Colonic mucosa (tissue), 4 donors: ENCODE measurements around the gene MCU. TPM values are rescaled to one million over a fixed set of nuclear protein-coding genes. Genes with fewer than 3 reads are reported as not detected.

Experiments used
- DNase-seq: peaks from one replicate; pipeline ENCODE4 v3.0.0-alpha.2; 2020
- H3K27ac ChIP-seq: fragments of 200-600 bp; one replicate; pipeline ENCODE4 v1.8.0; 2021
- H3K27me3 ChIP-seq: fragments of 200-600 bp; one replicate; pipeline ENCODE4 v1.8.0; 2021
- H3K36me3 ChIP-seq: fragments of 200-600 bp; one replicate; pipeline ENCODE4 v1.8.0; 2021
- H3K4me1 ChIP-seq: fragments of 200-600 bp; one replicate; pipeline ENCODE4 v1.8.0; 2021; ENCODE audit warnings: mild to moderate bottlenecking
- H3K4me3 ChIP-seq: fragments of 200-600 bp; one replicate; pipeline ENCODE4 v1.8.0; 2021
- H3K9ac ChIP-seq, 2 donors: one replicate each; pipeline ENCODE4 v1.7.0; 2013; ENCODE audit warnings: control low read depth in 2 of 2, low read depth in 2 of 2, low read length in 2 of 2
- H3K9me3 ChIP-seq: fragments of 200-600 bp; one replicate; pipeline ENCODE4 v1.8.0; 2021
- intact Hi-C: fragments of 100-400 bp; cut with DNase I; formaldehyde crosslinking; loops from one replicate; pipeline ENCODE4 v1.14.1; 2022
- total RNA-seq, 2 donors: library from RNA; stranded (reverse); fragmentation: NEBNext Ultra II Directional in 1 of 2; extraction: Animal tissue kit (Norgen Biotek cat#: 25700) in 1 of 2; gene quantifications; one replicate each; pipeline ENCODE4 v1.2.1, GENCODE V29; 2021
- TF ChIP-seq, protein P1 (sequence below): fragments of 200-600 bp; IDR thresholded peaks from one replicate; pipeline ENCODE4 v1.8.0; 2022; ENCODE audit warnings: antibody characterized with exemption, mild to moderate bottlenecking
- donor health status: healthy.
- donor health status: DM: no; HTN: no; CAD: no.
- donor health status: DM: no; HTN: no; CAD: no.

MCU gene
- total RNA-seq, 2 donors from 2014 or later: 88.7 to 109 TPM

- H3K4me3 ChIP-seq: no peak overlapping the region
- H3K4me1 ChIP-seq: peaks cover 5% of the 10 kb centered on the region
- H3K9me3 ChIP-seq: no peaks in the 10 kb centered on the region
- no peak overlapping the region for H3K27ac ChIP-seq
- TF ChIP-seq, protein P1, sequence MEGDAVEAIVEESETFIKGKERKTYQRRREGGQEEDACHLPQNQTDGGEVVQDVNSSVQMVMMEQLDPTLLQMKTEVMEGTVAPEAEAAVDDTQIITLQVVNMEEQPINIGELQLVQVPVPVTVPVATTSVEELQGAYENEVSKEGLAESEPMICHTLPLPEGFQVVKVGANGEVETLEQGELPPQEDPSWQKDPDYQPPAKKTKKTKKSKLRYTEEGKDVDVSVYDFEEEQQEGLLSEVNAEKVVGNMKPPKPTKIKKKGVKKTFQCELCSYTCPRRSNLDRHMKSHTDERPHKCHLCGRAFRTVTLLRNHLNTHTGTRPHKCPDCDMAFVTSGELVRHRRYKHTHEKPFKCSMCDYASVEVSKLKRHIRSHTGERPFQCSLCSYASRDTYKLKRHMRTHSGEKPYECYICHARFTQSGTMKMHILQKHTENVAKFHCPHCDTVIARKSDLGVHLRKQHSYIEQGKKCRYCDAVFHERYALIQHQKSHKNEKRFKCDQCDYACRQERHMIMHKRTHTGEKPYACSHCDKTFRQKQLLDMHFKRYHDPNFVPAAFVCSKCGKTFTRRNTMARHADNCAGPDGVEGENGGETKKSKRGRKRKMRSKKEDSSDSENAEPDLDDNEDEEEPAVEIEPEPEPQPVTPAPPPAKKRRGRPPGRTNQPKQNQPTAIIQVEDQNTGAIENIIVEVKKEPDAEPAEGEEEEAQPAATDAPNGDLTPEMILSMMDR: no peak
- H3K27me3 ChIP-seq: no peaks in the 10 kb centered on the region
- no peak overlapping the region for H3K9ac ChIP-seq
- intact Hi-C loops: loop anchor here (5.0 kb wide), 1 partner anchor 135 kb away; no protein-coding TSS in a partner anchor
- DNase-seq: no peak
- H3K36me3 ChIP-seq: no peaks in the 10 kb centered on the region
Observed at GRCh38 chr10:72831696-72832409, 139.9 kb downstream of the MCU start.

- Histone ChIP-seq H3K4me3 (no peak overlapping the region), H3K9me3 (no peaks in the 10 kb centered on the region), H3K36me3 (no peaks in the 10 kb centered on the region), H3K27me3 (no peaks in the 10 kb centered on the region), H3K27ac (no peak overlapping the region), H3K9ac (no peak overlapping the region), H3K4me1 (peaks cover 6% of the 10 kb centered on the region)
- intact Hi-C loops: loop anchor here (5.0 kb wide), 1 partner anchor 135 kb away; no protein-coding TSS in a partner anchor
- TF ChIP-seq, protein P1: no peak
- no peak for DNase-seq
Observed at GRCh38 chr10:72832701-72833100, 140.8 kb downstream of the MCU start.

- Histone ChIP-seq H3K36me3 (no peaks in the 10 kb centered on the region), H3K4me3 (no peak overlapping the region)
- DNase-seq: peak; percentile 45
Observed at GRCh38 chr10:72834183-72834825, 142.4 kb downstream of the MCU start.

DNA sequence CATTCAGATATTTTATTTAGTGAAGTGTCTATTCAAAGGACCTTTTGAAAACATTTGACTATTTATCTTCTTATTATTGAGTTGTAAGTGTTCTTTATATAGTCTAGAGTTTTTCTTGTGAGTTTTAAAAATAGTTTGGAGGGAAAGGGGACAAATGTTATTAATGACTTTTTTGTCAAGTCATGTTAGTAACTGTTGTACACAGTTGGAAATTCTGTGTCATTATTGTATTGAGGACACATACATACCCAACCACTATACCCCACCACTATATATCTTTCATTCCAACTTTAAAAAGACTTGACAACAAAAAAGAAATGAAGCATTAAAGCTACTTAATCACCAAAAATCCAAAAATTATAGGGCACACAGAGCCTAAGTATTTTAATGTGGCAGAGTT lies 148.4 kb downstream of the MCU start:
- H3K4me3 ChIP-seq: no peak overlapping the region
- H3K9ac ChIP-seq: no peak overlapping the region
- intact Hi-C loops: no loop called here
- no peaks in the 10 kb centered on the region for H3K36me3 ChIP-seq
- no peaks in the 10 kb centered on the region for H3K27me3 ChIP-seq
- TF ChIP-seq, protein P1: no peak
- H3K9me3 ChIP-seq: no peaks in the 10 kb centered on the region
- DNase-seq: no peak
- no peak overlapping the region for H3K27ac ChIP-seq
- H3K4me1 ChIP-seq: peaks cover 6% of the 10 kb centered on the region

More at GRCh38 chr10:72834183-72834825, 142.4 kb downstream of the MCU start:
- Histone ChIP-seq H3K27ac (no peak overlapping the region), H3K4me1 (peaks cover 6% of the 10 kb centered on the region), H3K9me3 (no peaks in the 10 kb centered on the region), H3K27me3 (no peaks in the 10 kb centered on the region), H3K9ac (no peak overlapping the region)
- intact Hi-C loops: loop anchor here (5.0 kb wide), 1 partner anchor 137 kb away; no protein-coding TSS in a partner anchor
- TF ChIP-seq, protein P1: peak; percentile 45

DNA sequence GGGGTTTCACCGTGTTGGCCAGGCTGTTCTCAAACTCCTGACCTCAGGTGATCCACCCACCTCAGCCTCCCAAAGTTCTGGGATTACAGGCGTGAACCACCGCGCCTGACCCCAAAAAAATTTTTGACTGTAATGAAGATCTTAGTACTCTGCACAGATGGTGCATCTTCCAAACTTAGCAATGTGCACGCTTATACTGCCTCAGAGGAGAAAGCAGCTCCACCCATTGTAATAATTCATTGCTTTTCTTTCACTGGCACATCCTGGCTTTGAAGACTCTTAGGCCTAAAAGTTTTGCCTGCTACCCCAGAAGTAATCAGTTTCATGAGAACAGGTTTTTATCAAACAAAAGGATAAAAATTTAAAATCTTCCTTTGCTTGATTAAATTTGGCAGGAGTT lies 149.5 kb downstream of the MCU start:
- H3K4me1 ChIP-seq: peaks cover 5% of the 10 kb centered on the region
- no peak overlapping the region for H3K4me3 ChIP-seq
- no peaks in the 10 kb centered on the region for H3K27me3 ChIP-seq
- no peak overlapping the region for H3K9ac ChIP-seq
- TF ChIP-seq, protein P1: no peak
- H3K9me3 ChIP-seq: no peaks in the 10 kb centered on the region
- intact Hi-C loops: no loop called here
- no peak overlapping the region for H3K27ac ChIP-seq
- no peaks in the 10 kb centered on the region for H3K36me3 ChIP-seq
- DNase-seq: no peak
